HL-60 (cell line): ENCODE data around the gene TMED8.

Experiments used
- GABPA ChIP-seq: IDR thresholded peaks from 2 replicates; pipeline ENCODE4 v1.6.1; 2012; ENCODE audit warnings: low read depth
- POLR2AphosphoS5 ChIP-seq: IDR thresholded peaks from 2 replicates; pipeline ENCODE4 v1.6.1; 2012; ENCODE audit warnings: low read depth
- REST ChIP-seq: IDR thresholded peaks from 2 replicates; pipeline ENCODE4 v1.6.1; 2012; ENCODE audit warnings: low read depth; ENCODE audit not compliant: insufficient replicate concordance
- TF ChIP-seq, protein P1 (sequence below): IDR thresholded peaks from one replicate; pipeline ENCODE4 v1.5.1; 2011; ENCODE audit warnings: low read length, control low read depth, inconsistent platforms; ENCODE audit not compliant: insufficient read depth

DNA sequence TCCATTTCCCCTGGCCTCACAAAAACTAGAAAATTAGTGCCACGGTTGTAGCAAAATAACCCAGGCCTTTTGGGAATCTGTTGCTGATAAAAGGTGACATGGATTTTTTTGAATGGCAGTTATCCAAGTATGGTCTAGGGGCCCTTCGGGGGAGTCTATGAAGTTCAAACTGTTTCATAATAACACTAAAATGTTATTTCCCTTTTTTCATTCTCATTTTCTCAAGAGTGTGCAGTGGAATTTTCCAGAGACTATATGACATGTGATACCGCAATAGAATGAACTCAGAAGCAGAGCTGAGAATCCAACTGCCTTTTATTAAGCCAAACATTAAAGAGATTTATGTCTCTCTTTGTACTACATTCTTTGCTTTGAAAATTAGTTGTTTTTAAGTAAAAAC is 29.1 kb downstream of the TMED8 start:
- TF ChIP-seq REST = no peak
- TF ChIP-seq POLR2AphosphoS5 = no peak
- TF ChIP-seq, protein P1, sequence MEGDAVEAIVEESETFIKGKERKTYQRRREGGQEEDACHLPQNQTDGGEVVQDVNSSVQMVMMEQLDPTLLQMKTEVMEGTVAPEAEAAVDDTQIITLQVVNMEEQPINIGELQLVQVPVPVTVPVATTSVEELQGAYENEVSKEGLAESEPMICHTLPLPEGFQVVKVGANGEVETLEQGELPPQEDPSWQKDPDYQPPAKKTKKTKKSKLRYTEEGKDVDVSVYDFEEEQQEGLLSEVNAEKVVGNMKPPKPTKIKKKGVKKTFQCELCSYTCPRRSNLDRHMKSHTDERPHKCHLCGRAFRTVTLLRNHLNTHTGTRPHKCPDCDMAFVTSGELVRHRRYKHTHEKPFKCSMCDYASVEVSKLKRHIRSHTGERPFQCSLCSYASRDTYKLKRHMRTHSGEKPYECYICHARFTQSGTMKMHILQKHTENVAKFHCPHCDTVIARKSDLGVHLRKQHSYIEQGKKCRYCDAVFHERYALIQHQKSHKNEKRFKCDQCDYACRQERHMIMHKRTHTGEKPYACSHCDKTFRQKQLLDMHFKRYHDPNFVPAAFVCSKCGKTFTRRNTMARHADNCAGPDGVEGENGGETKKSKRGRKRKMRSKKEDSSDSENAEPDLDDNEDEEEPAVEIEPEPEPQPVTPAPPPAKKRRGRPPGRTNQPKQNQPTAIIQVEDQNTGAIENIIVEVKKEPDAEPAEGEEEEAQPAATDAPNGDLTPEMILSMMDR = no peak
- TF ChIP-seq GABPA = no peak
